ENCODE measurements around the gene GNPTAB. TPM values are rescaled to one million over a fixed set of nuclear protein-coding genes. Genes with fewer than 3 reads are reported as not detected.

Gene GNPTAB
- polyA plus RNA-seq, 3 donors, result 5.8 to 15.3 (median 9.2) TPM

- no peak overlapping the region for H3K27ac ChIP-seq (ENCODE audit: low read depth, low read length)
- WGBS, 3 donors, result 83 to 89% (median 87%) methylated on average over 3 of the region's 3 CpGs
Measured at GRCh38 chr12:101782273-101782731, 48.5 kb downstream of the GNPTAB start.

- H3K27ac ChIP-seq (ENCODE audit: low read depth, low read length), result no peak overlapping the region
- WGBS, 3 donors, result 87 to 90% (median 87%) methylated on average over 3 of the region's 3 CpGs
Measured at GRCh38 chr12:101781834-101782233, 48.9 kb downstream of the GNPTAB start.

- no peak overlapping the region for H3K27ac ChIP-seq (ENCODE audit: low read depth, low read length)
- WGBS, 3 donors, result 62 to 93% (median 64%) methylated on average over 2 of the region's 2 CpGs
Measured at GRCh38 chr12:101780599-101780998, 50.2 kb downstream of the GNPTAB start.

- no peak overlapping the region for H3K27ac ChIP-seq (ENCODE audit: low read depth, low read length)
- WGBS, 3 donors, result 94 to 95% (median 94%) methylated on average over 6 of the region's 6 CpGs
Measured at GRCh38 chr12:101779626-101780025, 51.1 kb downstream of the GNPTAB start.

GRCh38 chr12:101779200-101779599 lies 51.6 kb downstream of the GNPTAB start:
- no peak overlapping the region for H3K27ac ChIP-seq (ENCODE audit: low read depth, low read length)
- 77 to 91% (median 83%) methylated on average over 3 of the region's 3 CpGs for WGBS, 3 donors

- no peak overlapping the region for H3K27ac ChIP-seq (ENCODE audit: low read depth, low read length)
- 74 to 87% (median 82%) methylated on average over 4 of the region's 4 CpGs for WGBS, 3 donors
Measured at GRCh38 chr12:101777978-101778377, 52.8 kb downstream of the GNPTAB start.

- WGBS, 3 donors, result 45 to 63% (median 47%) methylated on average over 3 of the region's 3 CpGs
Measured at GRCh38 chr12:101777485-101777884, 53.3 kb downstream of the GNPTAB start.

GRCh38 chr12:101775816-101776215 lies 54.9 kb downstream of the GNPTAB start:
- 31 to 64% (median 36%) methylated on average over 2 of the region's 2 CpGs for WGBS, 3 donors
- H3K27ac ChIP-seq (ENCODE audit: low read depth, low read length), result peak overlapping the region; percentile 22

More at GRCh38 chr12:101777485-101777884, 53.3 kb downstream of the GNPTAB start:
- no peak overlapping the region for H3K27ac ChIP-seq (ENCODE audit: low read depth, low read length)

- no peak overlapping the region for H3K27ac ChIP-seq (ENCODE audit: low read depth, low read length)
- 37 to 49% (median 42%) methylated on average over 2 of the region's 2 CpGs for WGBS, 3 donors
Measured at GRCh38 chr12:101773650-101774162, 57.1 kb downstream of the GNPTAB start.

- no peak overlapping the region for H3K27ac ChIP-seq (ENCODE audit: low read depth, low read length)
- 57 to 85% (median 68%) methylated on average over 5 of the region's 5 CpGs for WGBS, 3 donors
Measured at GRCh38 chr12:101772012-101772775, 58.6 kb downstream of the GNPTAB start.

GRCh38 chr12:101769865-101770264 lies 60.9 kb downstream of the GNPTAB start:
- no peak overlapping the region for H3K27ac ChIP-seq (ENCODE audit: low read depth, low read length)
- 80 to 94% (median 94%) methylated on average over 5 of the region's 5 CpGs for WGBS, 3 donors

GRCh38 chr12:101768781-101769180 lies 62.0 kb downstream of the GNPTAB start:
- no peak overlapping the region for H3K27ac ChIP-seq (ENCODE audit: low read depth, low read length)
- 37 to 93% (median 92%) methylated on average over 2 of the region's 2 CpGs for WGBS, 3 donors

GRCh38 chr12:101767537-101767936 lies 63.2 kb downstream of the GNPTAB start:
- H3K27ac ChIP-seq (ENCODE audit: low read depth, low read length), result no peak overlapping the region
- 79 to 96% (median 85%) methylated on average over 1 of the region's 1 CpG for WGBS, 3 donors

GRCh38 chr12:101764051-101764792 lies 66.5 kb downstream of the GNPTAB start:
- WGBS, 3 donors, result 58 to 70% (median 65%) methylated on average over 5 of the region's 5 CpGs
- H3K27ac ChIP-seq (ENCODE audit: low read depth, low read length), result no peak overlapping the region

GRCh38 chr12:101763246-101763931 lies 67.4 kb downstream of the GNPTAB start:
- H3K27ac ChIP-seq (ENCODE audit: low read depth, low read length), result no peak overlapping the region

GRCh38 chr12:101761781-101762180 lies 69.0 kb downstream of the GNPTAB start:
- H3K27ac ChIP-seq (ENCODE audit: low read depth, low read length), result no peak overlapping the region
- WGBS, 3 donors, result 88 to 94% (median 90%) methylated on average over 4 of the region's 4 CpGs

More at GRCh38 chr12:101763246-101763931, 67.4 kb downstream of the GNPTAB start:
- WGBS, 3 donors, result 58 to 77% (median 58%) methylated on average over 6 of the region's 6 CpGs

GRCh38 chr12:101761350-101761749 lies 69.4 kb downstream of the GNPTAB start:
- WGBS, 3 donors, result 44 to 75% (median 65%) methylated on average over 5 of the region's 5 CpGs
- no peak overlapping the region for H3K27ac ChIP-seq (ENCODE audit: low read depth, low read length)

- WGBS, 3 donors, result 57 to 65% (median 61%) methylated on average over 5 of the region's 5 CpGs
- no peak overlapping the region for H3K27ac ChIP-seq (ENCODE audit: low read depth, low read length)
Measured at GRCh38 chr12:101759396-101760047, 71.2 kb downstream of the GNPTAB start.

All from adipose tissue (tissue), 3 donors.